OCI-LY1 (cell line): Measurements from ENCODE around the gene TSNAXIP1.

Experiments used
- H2AFZ ChIP-seq: fragments of 200-600 bp; sonication (generic), shearing (Covaris generic); 2 replicates; pipeline ENCODE4 v1.6.0; 2014; ENCODE audit warnings: antibody characterized with exemption, mild to moderate bottlenecking, low read length
- H3F3A ChIP-seq: fragments of 200-600 bp; sonication (generic), shearing (Covaris generic); 2 replicates; pipeline ENCODE4 v1.6.0; 2014; ENCODE audit warnings: mild to moderate bottlenecking, antibody characterized with exemption, low read length, moderate library complexity; ENCODE audit not compliant: insufficient read depth
- H3K27ac ChIP-seq: fragments of 200-600 bp; sonication (generic); 2 replicates; pipeline ENCODE4 v1.5.1; 2014; ENCODE audit warnings: low read length, mixed run types, mild to moderate bottlenecking, low read depth; ENCODE audit not compliant: poor library complexity, severe bottlenecking
- H3K27me3 ChIP-seq: fragments of 200-600 bp; sonication (generic); 2 replicates; pipeline ENCODE4 v1.6.0; 2014; ENCODE audit warnings: antibody characterized with exemption, mild to moderate bottlenecking, low read length, moderate library complexity; ENCODE audit not compliant: insufficient read depth
- H3K36me3 ChIP-seq: fragments of 200-600 bp; sonication (generic); 2 replicates; pipeline ENCODE4 v1.6.1; 2014; ENCODE audit warnings: mild to moderate bottlenecking, antibody characterized with exemption, low read length, moderate library complexity, mixed read lengths; ENCODE audit not compliant: insufficient read depth
- H3K4me1 ChIP-seq: fragments of 200-600 bp; sonication (generic); 2 replicates; pipeline ENCODE4 v1.5.1; 2014; ENCODE audit warnings: mild to moderate bottlenecking, low read length, moderate library complexity; ENCODE audit not compliant: insufficient read depth, severe bottlenecking
- H3K4me2 ChIP-seq: fragments of 200-600 bp; sonication (generic), shearing (Covaris generic); 2 replicates; pipeline ENCODE4 v1.6.1; 2014; ENCODE audit warnings: low read length
- H3K4me3 ChIP-seq: fragments of 200-600 bp; sonication (generic); 2 replicates; pipeline ENCODE4 v1.5.1; 2014; ENCODE audit warnings: low read length, low read depth, mild to moderate bottlenecking, mixed read lengths; ENCODE audit not compliant: poor library complexity, severe bottlenecking
- H3K79me2 ChIP-seq: fragments of 200-600 bp; shearing (Covaris generic); 2 replicates; pipeline ENCODE4 v1.6.1; 2016; ENCODE audit warnings: mixed run types, low read length, mixed read lengths; ENCODE audit not compliant: insufficient read depth
- H3K9ac ChIP-seq: fragments of 200-600 bp; sonication (generic), shearing (Covaris generic); 2 replicates; pipeline ENCODE4 v1.6.1; 2014; ENCODE audit warnings: mild to moderate bottlenecking, low read length, mixed read lengths
- H3K9me2 ChIP-seq: fragments of 200-600 bp; sonication (generic), shearing (Covaris generic); 2 replicates; pipeline ENCODE4 v1.6.1; 2014; ENCODE audit warnings: low read depth, mild to moderate bottlenecking, low read length, mixed read lengths
- H3K9me3 ChIP-seq: fragments of 200-600 bp; shearing (Covaris generic); 2 replicates; pipeline ENCODE4 v1.6.1; 2014; ENCODE audit warnings: low read length, mixed read lengths
- H4K20me1 ChIP-seq: fragments of 200-600 bp; sonication (generic), shearing (Covaris generic); 2 replicates; pipeline ENCODE4 v1.6.0; 2016; ENCODE audit warnings: mild to moderate bottlenecking, low read length; ENCODE audit not compliant: insufficient read depth
- CTCF ChIP-seq: fragments of 200-600 bp; sonication (generic), shearing (Covaris generic); IDR thresholded peaks from 2 replicates; pipeline ENCODE4 v1.5.1; 2017; ENCODE audit warnings: mild to moderate bottlenecking, antibody characterized with exemption, low read length, moderate library complexity, mixed read lengths
- EZH2 ChIP-seq: fragments of 200-600 bp; sonication (generic), shearing (Covaris generic); IDR thresholded peaks from 2 replicates; pipeline ENCODE4 v1.8.0; 2017; ENCODE audit warnings: borderline replicate concordance, mixed run types, mild to moderate bottlenecking, antibody characterized with exemption, low read length, moderate library complexity, mixed read lengths

Gene TSNAXIP1

GRCh38 chr16:67766291-67766690 lies 40.4 kb upstream of the TSNAXIP1 start:
- TF ChIP-seq EZH2 (no peak), CTCF (no peak)
- H3K27me3 ChIP-seq, result no peaks in the 10 kb centered on the region

GRCh38 chr16:67767953-67768352 lies 38.7 kb upstream of the TSNAXIP1 start:
- H3K36me3 ChIP-seq, result peaks cover 18% of the 10 kb centered on the region
- no peak for TF ChIP-seq CTCF
- no peak for TF ChIP-seq EZH2
- H3K9me3 ChIP-seq, result no peaks in the 10 kb centered on the region
- no peak overlapping the region for H2AFZ ChIP-seq
- H4K20me1 ChIP-seq, result no peaks in the 10 kb centered on the region
- H3F3A ChIP-seq, result no peaks in the 10 kb centered on the region
- no peak overlapping the region for H3K27ac ChIP-seq
- no peaks in the 10 kb centered on the region for H3K79me2 ChIP-seq
- no peaks in the 10 kb centered on the region for H3K9me2 ChIP-seq
- no peak overlapping the region for H3K4me2 ChIP-seq
- H3K9ac ChIP-seq, result no peak overlapping the region
- H3K27me3 ChIP-seq, result no peaks in the 10 kb centered on the region
- H3K4me3 ChIP-seq, result no peak overlapping the region
- no peaks in the 10 kb centered on the region for H3K4me1 ChIP-seq

More at GRCh38 chr16:67766291-67766690, 40.4 kb upstream of the TSNAXIP1 start:
- Histone ChIP-seq H4K20me1 (no peaks in the 10 kb centered on the region), H3K4me2 (no peak overlapping the region), H2AFZ (no peak overlapping the region), H3K79me2 (no peaks in the 10 kb centered on the region), H3K9ac (no peak overlapping the region), H3K9me3 (no peaks in the 10 kb centered on the region), H3K27ac (no peak overlapping the region), H3K36me3 (peaks cover 9% of the 10 kb centered on the region; the same call in 1 of the 2 replicates), H3F3A (no peaks in the 10 kb centered on the region), H3K4me3 (no peak overlapping the region), H3K9me2 (no peaks in the 10 kb centered on the region), H3K4me1 (no peaks in the 10 kb centered on the region)

- Histone ChIP-seq H3K4me3 (no peak overlapping the region), H3K4me1 (no peaks in the 10 kb centered on the region), H3K4me2 (no peak overlapping the region), H3K9me2 (no peaks in the 10 kb centered on the region), H4K20me1 (no peaks in the 10 kb centered on the region), H2AFZ (no peak overlapping the region), H3K9me3 (no peaks in the 10 kb centered on the region), H3K79me2 (no peaks in the 10 kb centered on the region), H3K27me3 (no peaks in the 10 kb centered on the region), H3K27ac (no peak overlapping the region), H3F3A (no peaks in the 10 kb centered on the region), H3K9ac (no peak overlapping the region), H3K36me3 (peaks cover 24% of the 10 kb centered on the region)
- no peak for TF ChIP-seq EZH2
- no peak for TF ChIP-seq CTCF
These were observed 36.2 kb upstream of the TSNAXIP1 start for GRCh38 chr16:67770346-67770991.
